GM18873 (cell line): ENCODE results near the gene PCDH9.
"Not testable (repeated sequence)": the region's sequence is repeated elsewhere in the genome, so short reads cannot be mapped to it uniquely, and the experiment has no call there.

Source experiments
- ATAC-seq: cut with Tn5 transposase; IDR thresholded peaks from one replicate; pipeline ENCODE4 v1.9.1; 2021; ENCODE audit warnings: mild to moderate bottlenecking, moderate library complexity, moderate number of reproducible peaks; ENCODE audit not compliant: unreplicated experiment, low FRiP score

The PCDH9 gene

DNA sequence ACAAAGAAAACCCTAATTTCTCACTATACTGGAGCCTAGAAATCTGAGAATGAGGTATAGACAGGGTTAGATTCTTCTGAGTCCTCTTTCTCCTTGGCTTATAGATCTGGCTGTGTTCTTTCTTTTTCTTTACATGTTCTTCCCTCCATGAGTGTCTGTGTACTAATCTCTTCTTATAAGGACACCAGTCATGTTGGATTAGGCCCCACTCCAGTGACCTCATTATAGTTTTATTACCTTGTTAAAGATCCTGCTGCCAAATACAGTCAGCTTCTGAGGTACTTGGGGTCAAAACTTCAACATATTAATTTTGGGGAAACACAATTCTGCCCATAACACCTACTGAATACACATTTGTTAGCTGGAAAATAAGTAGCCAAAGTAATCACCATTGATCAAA is 302.6 kb downstream of the PCDH9 start:
- no peak for ATAC-seq

DNA sequence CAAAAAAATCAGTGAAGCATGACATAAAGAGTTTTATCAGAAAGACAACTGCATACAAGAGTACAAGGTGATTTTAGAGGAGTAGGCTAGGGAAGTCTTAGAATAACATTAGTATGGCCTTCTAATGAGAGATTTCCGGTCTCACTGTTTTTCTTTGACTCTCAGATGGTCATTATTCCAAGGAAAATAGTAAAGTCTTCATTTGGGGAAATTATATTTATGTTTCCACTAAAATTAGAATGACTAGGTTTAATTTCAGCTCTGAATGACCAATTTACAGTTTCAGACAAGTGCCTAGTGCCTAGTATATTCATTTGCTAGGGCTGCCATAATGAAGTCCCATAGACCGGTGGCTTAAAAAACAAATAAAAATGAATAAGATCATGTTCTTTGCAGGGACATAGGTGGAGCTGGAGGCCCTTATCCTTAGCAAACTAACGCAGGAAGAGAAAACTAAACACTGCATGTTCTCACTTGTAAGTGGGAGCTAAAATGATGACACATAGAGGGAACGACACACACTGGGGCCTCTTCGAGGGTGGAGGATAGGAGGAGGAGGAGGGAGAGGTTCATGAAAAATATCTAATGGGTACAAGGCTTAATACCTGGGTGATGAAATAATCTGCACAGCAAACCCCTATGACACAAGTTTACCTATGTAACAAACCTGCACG is 303.1 kb downstream of the PCDH9 start:
- no peak for ATAC-seq

DNA sequence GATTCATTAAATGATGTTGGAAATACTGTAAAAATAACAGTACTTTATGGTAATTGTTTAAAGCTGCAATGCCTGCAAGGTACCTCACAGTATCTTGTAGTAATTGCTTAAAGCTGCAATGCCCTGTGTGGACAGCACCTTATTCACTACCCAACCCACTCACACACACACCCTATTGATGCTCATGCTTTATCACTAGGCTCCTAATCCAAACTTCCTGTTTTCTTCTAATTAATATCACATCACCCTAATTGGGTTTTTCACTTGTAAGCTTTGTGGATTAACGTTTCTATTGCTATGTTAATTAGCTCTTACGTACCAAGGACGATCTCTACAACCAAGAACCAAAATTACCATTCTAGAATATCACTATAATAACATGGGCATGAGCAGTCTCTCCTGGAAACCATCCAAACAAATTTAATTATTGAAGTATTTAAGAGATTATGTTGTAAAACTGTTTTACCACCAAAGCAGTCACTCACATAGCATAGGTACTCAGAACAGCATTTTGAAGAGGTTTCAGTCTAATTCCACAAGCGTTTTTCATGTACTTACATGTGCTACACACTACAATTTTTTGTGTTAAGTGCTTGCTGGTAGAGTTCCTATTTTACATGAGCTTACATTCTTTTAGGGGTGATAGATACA is 303.8 kb downstream of the PCDH9 start:
- ATAC-seq, result no peak

DNA sequence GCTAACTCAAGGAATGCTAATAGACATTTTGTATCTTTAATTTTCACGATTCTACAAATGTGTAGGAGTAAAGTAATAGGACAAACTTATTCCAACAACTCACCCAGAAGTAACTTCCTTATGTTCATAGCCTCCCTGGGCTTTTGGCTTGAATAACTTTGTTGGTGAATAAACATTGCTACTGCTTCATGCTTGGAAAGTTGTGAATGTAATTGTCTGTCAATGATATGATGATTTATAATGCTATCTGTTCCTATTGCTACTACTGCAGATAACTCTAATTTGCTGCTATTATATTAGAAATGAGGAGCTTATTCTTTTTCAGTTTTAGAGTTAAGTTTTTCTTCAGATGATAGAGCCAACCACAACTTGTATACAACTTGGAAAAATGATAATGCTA is 307.7 kb downstream of the PCDH9 start:
- ATAC-seq, result no peak

DNA sequence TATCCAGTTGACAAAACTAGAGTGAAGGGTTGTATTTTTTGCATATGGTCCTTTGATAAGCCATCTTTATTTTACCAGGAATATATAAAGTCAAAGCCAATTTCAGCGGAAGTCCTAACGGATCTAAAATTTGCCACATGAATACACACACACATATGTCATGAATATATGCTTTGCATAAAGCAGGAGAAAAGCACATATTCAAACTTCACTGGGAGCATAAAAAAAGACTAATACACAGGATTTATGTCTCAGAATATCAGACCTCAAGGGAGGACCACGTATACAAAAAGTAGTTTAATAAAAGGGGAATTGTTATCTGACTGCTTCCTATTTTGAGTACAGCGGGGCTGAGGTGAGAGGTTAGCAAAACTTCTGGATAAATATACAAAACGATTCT is 308.7 kb downstream of the PCDH9 start:
- ATAC-seq, result no peak

DNA sequence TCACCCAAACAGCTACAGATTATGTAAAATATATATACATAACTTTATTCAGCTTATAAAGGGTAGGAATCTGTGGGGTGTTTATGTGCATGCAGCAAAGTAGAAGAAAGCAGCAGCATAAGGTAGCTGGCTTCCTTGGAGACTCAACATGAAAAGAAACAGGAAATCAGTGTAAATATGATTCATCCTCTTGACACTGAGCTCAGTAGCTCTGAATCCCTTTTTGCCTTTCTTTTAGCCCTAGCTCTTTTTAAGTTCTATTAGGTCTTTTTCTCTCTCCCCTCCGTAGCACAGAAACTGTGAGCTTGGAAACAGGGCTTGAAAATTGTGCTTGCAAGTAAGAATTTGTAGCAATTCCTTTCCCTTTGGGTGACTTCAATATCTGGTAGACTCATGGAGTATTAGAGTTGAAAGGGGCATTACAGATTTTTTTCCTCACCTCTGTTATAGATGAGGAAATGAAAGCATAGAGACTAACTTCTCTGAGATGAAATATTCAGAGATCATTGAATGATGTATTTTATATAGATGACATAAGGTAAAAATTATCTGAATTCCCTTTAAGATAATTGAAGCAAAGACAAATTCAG is 314.4 kb downstream of the PCDH9 start:
- ATAC-seq, result no peak

DNA sequence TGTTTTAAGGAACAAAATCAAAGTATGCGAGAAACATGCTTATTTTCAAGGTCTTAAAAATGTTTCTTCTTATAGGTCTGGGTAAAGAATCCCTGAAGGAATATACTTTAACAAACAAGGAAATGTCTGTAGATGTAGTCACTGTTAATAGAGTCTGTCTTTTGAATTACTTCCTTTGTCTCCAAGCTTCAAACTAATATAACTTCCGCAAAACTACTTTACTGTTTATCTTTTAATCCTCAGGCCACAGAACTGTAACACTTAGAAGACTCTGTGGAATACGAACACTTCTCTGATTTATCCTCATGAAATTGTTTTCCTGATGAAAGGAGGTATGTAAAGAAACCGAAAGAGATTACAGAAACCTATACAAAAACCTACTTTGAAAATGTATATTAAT is 316.0 kb downstream of the PCDH9 start:
- ATAC-seq, result no peak

DNA sequence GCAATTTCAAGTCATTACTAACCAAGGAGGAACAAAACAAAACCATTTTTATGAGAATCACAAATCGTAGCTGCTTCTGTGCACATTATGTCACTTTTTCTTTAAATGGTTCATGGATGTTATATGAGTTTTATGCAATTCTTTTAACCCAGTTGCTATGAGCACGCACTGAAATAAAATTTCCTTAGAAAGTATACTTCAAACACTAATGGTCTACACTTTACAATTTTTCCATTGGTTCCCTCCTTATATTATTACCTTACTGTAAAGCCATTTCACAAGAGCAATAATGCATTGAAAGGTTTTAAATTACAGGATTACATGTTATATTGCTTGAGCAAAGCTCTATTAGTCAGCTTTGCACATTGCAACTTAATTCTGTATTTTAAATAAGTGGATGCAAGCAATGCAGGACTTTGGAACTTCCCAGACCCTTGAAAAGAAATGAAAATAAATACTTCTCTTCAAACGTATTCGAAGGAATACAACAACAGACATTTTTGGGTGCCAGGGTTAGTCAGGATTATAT is 318.7 kb downstream of the PCDH9 start:
- no peak for ATAC-seq

DNA sequence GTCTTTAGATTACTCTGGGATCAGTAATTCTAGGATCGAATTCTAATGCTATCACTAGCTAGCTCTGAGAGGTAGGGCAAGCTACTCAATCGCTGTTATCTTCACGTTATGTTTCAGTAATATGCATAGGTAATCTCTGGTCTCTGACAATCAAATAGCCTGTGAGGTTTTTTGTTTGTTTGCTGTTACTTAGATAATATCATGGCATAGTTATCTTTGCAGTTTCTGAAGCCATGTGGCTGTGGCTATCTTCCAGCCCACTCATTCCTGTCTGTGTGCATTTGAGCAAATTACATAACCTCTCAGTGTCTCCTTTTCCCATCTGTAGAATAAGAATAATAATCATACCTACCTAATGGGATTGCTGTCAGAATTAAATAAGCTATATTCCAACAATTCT is 330.2 kb downstream of the PCDH9 start:
- no peak for ATAC-seq

DNA sequence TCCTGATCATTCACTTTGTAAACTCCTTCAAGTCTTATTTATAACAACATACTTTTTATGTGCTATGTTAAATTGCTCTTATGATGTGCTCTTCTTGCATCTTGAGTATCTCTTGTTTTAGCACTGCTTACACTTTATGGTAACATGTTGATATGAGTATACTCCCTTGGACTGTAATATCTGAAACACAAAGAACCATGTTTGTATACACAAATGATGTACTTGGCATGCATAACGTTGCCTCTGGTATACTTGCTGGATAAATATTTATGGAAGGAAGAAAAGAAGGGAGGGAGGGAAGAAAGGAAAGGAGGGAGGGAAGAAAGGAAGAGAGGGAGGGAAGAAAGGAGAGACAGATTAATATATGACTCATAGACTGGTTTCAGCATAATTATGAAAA is 333.2 kb downstream of the PCDH9 start:
- no peak for ATAC-seq

DNA sequence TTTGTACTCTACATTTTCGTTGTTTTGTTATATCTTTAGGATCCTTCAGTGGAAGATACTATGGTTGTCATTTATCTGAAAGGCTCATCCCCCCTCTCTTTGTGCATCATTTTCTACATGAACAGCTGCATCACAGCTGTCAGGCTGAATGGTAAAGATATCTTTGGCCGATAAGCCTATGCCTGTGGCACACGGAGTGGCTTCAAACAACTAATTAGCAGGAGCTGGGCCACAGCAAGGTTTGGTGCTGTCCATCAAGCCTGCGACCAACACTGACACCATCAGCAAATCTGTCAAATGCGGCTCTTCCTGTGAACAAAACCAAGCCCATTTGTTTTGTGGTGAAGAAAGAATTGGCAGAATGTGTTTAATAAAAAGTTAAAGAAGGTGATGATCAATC is 334.4 kb downstream of the PCDH9 start:
- no peak for ATAC-seq

DNA sequence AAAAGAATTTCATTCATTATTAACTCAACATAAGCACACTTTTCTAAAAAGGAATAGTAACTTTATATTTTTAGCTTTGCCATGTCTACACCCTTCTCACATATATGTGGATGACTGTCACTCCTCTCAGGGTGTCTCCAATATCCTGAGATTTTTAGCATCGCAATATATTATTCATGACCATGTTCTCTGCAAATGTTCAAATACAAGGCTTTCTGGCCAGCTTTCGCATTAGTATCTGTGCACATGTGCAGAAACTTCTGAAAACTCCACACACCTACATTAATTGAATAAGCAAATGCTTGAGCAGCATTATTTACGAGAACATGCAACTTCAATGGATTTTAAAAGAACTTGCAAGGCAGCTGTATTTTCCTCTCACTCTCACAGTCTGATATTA is 334.8 kb downstream of the PCDH9 start:
- no peak for ATAC-seq

DNA sequence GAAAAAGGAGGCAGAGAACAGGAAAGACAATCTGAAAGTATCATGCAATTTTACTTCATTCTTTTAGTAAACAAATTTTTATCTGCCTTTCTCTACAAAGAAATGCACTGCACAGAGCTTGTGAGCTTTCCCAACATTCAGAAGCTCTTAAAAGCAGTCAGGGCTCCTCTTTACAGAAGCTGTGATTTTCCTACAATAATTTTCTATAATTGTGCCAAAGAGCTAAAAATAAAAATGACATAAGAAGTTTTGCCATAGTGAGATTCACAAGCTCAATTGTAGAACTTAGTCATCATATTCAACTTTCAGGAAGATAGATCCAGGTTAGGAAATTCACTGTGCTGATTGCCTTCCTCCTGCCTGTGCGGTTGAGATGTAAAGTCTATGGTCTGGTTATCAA is 341.4 kb downstream of the PCDH9 start:
- ATAC-seq, result no peak

DNA sequence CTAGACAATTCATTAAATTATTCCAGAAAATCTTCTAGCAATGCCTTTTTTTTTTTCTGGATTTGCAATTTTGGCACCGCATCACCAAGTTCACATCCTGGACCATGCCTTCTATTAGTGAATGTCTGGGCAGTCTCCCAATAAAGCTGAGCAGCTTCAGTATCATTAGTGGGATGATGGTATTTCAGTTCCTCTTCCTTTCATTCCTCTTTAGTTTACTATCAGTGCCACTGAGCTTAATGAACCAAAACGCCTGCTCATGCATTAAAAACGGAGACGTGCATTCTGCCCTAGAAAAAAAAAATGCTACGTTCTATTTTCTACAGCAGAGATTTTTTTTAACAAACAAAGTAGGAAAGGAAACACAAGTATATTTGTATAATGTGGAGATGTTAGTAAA is 343.0 kb downstream of the PCDH9 start:
- no peak for ATAC-seq

DNA sequence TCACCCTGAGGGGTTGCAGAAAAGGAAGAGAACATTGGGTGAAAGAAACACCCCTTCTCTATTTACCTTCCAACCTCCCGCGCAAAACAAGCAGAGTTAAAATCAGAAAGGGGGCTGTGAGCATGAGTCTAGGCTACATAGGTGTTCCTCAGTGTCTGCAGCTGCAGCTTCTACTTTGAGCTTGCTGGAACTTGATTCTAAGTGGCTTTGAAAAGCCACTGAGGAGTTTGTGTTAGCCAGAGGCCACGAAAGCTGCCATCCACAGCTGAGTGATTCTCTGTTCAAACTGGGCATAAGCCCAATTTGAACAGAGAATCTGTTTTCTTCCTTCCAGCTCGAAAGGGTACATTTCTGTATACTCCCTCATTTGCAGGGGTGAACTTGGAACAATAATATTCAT is 343.9 kb downstream of the PCDH9 start:
- no peak for ATAC-seq

DNA sequence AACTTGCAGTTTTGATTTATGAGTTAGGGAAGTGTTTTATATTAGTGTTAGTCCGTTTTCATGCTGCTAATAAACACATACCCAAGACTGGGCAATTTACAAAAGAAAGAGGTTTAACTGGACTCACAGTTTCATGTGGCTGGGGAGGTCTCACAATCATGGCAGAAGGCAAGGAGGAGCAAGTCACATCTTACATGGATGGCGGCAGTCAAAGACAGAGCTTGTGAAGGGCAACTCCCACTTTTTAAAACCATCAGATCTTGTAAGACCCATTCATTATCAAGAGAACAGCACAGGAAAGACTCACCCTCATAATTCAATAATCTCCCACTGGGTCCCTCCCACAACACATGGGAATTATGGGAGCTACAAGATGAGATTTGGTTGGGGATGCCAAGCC is 349.0 kb downstream of the PCDH9 start:
- ATAC-seq, result not testable (repeated sequence)

DNA sequence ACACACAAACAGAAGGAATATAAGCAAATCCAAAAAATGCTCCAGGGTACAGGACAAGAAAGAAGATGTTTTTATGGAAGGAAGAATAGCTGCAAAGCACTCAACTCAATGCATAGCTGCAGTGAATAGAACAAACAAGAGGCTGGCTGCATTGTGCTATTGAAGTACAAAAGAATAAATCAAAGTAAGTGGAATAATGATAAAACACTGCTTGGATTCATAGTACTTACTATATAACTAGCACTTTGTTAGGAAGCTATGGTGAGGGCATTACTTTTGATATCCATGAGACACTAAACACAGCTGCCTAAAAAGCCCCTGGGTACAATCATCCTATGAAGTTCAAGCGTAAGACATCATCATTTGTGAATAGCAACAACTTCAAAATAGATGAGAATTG is 350.1 kb downstream of the PCDH9 start:
- ATAC-seq, result no peak

DNA sequence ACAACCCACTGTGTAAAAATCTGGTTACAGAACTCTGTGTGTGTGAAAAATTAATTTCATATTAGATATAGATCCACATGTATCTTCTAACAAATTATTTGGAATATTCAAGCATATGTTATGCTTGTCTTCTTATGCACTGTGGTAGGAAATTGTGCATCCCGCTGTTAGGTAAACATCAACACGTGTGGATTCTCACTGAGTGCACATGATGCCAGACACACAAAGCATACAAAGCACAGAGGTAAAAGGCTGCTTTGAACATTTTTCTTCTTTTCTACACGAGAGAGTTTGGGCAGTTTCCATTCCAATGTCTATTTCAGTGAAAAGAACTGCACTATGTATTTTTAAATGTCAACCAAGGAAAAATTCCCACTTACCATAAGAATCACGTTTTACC is 354.9 kb downstream of the PCDH9 start:
- ATAC-seq, result no peak

DNA sequence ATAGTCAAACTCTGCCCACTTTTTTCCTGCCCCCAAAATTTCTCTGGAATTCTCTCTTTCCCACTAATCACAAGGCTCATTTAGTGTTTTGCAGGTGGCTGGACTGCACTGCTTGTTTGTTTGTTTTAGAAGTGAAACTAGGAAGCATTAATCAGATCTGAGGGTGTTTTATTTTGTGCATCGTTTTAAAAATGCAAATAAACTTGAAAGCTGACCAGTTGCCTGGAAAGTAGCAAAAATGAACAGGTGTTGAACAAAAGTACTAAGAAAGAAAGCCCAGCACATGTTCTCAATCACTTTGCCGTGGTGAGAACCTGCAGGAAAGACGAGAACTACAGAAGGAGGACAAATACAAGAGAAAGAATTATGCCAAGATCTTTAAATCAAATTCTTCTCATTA is 365.5 kb downstream of the PCDH9 start:
- ATAC-seq, result no peak

DNA sequence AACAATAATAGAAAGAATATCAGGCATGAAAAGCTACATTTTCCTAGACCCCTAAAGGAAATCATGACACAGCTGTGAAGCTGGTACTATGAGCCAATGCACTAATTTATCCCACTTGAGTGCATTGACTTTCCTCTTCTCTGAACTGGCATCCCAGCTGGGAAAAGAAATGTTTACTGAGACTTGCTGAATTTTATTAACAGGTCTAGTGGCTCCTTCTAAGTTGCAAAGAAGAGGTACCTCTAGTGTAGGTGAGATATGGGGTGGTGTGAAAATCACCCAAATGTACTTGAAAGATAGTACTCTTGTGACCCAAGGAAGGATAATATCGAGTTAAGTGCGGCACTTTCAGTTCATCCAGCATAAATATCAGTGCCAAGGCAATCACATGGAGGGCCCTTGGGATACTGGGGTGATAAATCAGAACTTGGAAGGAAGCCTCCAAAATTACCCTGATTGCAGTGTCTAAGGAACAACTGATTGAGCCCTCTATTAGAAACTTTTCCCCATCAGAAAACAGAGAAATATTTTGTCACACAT is 369.2 kb downstream of the PCDH9 start:
- no peak for ATAC-seq
